ENCODE measurements around the gene CLHC1. TPM values are rescaled to one million over a fixed set of nuclear protein-coding genes. Genes with fewer than 3 reads are reported as not detected.
"Not testable (repeated sequence)": the region's sequence is repeated elsewhere in the genome, so short reads cannot be mapped to it uniquely, and the experiment has no call there.

The CLHC1 gene
- total RNA-seq, 1 donor from 2014 or later, result not detected

GRCh38 chr2:55232863-55233657 lies 967 bp upstream of the CLHC1 start:
- peak overlapping the region; percentile 84 to 90 for H3K27ac ChIP-seq
- H3K27me3 ChIP-seq, result no peaks in the 10 kb centered on the region
- TF ChIP-seq, protein P1, sequence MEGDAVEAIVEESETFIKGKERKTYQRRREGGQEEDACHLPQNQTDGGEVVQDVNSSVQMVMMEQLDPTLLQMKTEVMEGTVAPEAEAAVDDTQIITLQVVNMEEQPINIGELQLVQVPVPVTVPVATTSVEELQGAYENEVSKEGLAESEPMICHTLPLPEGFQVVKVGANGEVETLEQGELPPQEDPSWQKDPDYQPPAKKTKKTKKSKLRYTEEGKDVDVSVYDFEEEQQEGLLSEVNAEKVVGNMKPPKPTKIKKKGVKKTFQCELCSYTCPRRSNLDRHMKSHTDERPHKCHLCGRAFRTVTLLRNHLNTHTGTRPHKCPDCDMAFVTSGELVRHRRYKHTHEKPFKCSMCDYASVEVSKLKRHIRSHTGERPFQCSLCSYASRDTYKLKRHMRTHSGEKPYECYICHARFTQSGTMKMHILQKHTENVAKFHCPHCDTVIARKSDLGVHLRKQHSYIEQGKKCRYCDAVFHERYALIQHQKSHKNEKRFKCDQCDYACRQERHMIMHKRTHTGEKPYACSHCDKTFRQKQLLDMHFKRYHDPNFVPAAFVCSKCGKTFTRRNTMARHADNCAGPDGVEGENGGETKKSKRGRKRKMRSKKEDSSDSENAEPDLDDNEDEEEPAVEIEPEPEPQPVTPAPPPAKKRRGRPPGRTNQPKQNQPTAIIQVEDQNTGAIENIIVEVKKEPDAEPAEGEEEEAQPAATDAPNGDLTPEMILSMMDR (IDR thresholded peaks at IDR 0.05), result no peak
- H3K9me3 ChIP-seq, result no peaks in the 10 kb centered on the region
- peaks cover 27 to 40% of the 10 kb centered on the region in 2 donors for H3K36me3 ChIP-seq
- peak overlapping the region; percentile 69 to 86 for H3K4me3 ChIP-seq
- peaks cover 7 to 20% of the 10 kb centered on the region in 2 donors for H3K4me1 ChIP-seq
- no peak for DNase-seq (ENCODE audit: low spot score in 2 of 2)
- intact Hi-C loops (cut with DNase I), result loop anchor here (1.0 to 10.0 kb wide), 8 partner anchors 10 to 1118 kb away; partner anchors contain the start of genes ACYP2, CCDC88A, MTIF2 and PPP4R3B

DNA sequence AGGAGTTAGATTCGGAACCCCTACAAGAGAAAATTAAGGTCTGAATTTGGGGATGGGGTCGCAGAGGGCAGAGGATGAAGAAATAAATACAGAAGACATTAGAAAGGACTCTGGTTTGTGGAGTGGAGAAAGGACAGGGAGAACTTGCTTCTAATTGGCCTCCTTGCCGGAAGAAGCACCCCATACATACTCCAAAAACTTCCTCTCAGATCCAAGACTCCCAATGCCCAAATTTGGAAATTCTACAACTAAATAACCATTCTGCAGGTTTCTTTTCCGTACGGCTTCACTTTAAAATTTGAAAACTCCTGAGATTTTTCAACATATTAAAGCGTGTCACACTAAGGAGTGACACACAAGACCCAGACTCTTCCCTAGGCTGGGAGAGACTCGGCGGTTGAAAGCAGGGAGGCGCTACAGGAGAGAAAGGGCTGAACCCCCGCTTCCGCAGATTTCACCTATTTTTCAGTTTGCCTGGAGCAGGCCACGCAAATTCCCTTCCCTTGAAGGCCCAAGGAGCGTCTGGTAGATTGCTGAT lies 478 bp downstream of the CLHC1 start:
- no peaks in the 10 kb centered on the region for H3K9me3 ChIP-seq
- peak overlapping the region; percentile 84 to 90 for H3K27ac ChIP-seq
- peaks cover 20 to 30% of the 10 kb centered on the region in 2 donors for H3K36me3 ChIP-seq
- H3K4me1 ChIP-seq, result peaks cover 7 to 20% of the 10 kb centered on the region in 2 donors
- H3K27me3 ChIP-seq, result no peaks in the 10 kb centered on the region
- TF ChIP-seq, protein P1 (IDR thresholded peaks at IDR 0.05), result no peak
- intact Hi-C loops (cut with DNase I), result loop anchor here (1.0 to 10.0 kb wide), 8 partner anchors 8 to 1117 kb away; partner anchors contain the start of genes ACYP2, CCDC88A, MTIF2 and PPP4R3B
- no peak for DNase-seq (ENCODE audit: low spot score in 2 of 2)
- peak overlapping the region; percentile 69 to 86 for H3K4me3 ChIP-seq

- Histone ChIP-seq H3K9me3 (no peaks in the 10 kb centered on the region), H3K4me1 (peaks cover 7 to 20% of the 10 kb centered on the region in 2 donors), H3K36me3 (peaks cover 14 to 24% of the 10 kb centered on the region in 2 donors), H3K27ac (no peak overlapping the region), H3K27me3 (no peaks in the 10 kb centered on the region), H3K4me3 (no peak overlapping the region)
- intact Hi-C loops (cut with DNase I), result loop anchor here (5.0 to 10.0 kb wide), 2 partner anchors 52 to 1116 kb away; partner anchors contain the start of gene ACYP2
- no peak for DNase-seq (ENCODE audit: low spot score in 2 of 2)
- TF ChIP-seq, protein P1 (IDR thresholded peaks at IDR 0.05), result no peak
These were observed 1.5 kb downstream of the CLHC1 start for GRCh38 chr2:55230551-55230950.

- no peak for DNase-seq (ENCODE audit: low spot score in 2 of 2)
- intact Hi-C loops (cut with DNase I), result no loop called here
These were observed 2.9 kb downstream of the CLHC1 start for GRCh38 chr2:55229221-55229620.

DNA sequence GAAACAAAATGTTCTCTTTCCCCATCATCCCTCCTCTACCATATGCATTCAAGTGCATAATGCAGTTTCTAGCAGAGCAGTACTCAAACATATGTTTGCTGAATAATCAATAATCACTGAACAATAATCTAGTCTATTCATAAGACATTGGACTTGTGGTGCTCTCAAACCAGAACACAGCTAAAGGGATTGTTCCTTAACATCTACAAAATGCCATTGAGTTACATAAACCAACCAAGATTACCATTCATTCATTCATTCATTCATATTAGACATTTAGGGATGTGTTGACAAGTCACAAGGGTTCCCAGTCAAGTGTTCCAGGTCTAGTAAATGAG lies 3.9 kb downstream of the CLHC1 start:
- no peak for DNase-seq (ENCODE audit: low spot score in 2 of 2)
- Histone ChIP-seq H3K4me3 (no peak overlapping the region), H3K9me3 (no peaks in the 10 kb centered on the region), H3K4me1 (no peaks in the 10 kb centered on the region), H3K36me3 (peaks cover 0 to under 1% of the 10 kb centered on the region in 2 donors), H3K27me3 (no peaks in the 10 kb centered on the region), H3K27ac (no peak overlapping the region)
- TF ChIP-seq, protein P1 (IDR thresholded peaks at IDR 0.05), result no peak
- intact Hi-C loops (cut with DNase I), result no loop called here

More at GRCh38 chr2:55229221-55229620, 2.9 kb downstream of the CLHC1 start:
- Histone ChIP-seq H3K4me1 (peaks cover 5 to 10% of the 10 kb centered on the region in 2 donors), H3K27me3 (no peaks in the 10 kb centered on the region), H3K27ac (no peak overlapping the region), H3K36me3 (peaks cover 2 to 11% of the 10 kb centered on the region in 2 donors), H3K4me3 (no peak overlapping the region), H3K9me3 (no peaks in the 10 kb centered on the region)
- TF ChIP-seq, protein P1 (IDR thresholded peaks at IDR 0.05), result no peak

DNA sequence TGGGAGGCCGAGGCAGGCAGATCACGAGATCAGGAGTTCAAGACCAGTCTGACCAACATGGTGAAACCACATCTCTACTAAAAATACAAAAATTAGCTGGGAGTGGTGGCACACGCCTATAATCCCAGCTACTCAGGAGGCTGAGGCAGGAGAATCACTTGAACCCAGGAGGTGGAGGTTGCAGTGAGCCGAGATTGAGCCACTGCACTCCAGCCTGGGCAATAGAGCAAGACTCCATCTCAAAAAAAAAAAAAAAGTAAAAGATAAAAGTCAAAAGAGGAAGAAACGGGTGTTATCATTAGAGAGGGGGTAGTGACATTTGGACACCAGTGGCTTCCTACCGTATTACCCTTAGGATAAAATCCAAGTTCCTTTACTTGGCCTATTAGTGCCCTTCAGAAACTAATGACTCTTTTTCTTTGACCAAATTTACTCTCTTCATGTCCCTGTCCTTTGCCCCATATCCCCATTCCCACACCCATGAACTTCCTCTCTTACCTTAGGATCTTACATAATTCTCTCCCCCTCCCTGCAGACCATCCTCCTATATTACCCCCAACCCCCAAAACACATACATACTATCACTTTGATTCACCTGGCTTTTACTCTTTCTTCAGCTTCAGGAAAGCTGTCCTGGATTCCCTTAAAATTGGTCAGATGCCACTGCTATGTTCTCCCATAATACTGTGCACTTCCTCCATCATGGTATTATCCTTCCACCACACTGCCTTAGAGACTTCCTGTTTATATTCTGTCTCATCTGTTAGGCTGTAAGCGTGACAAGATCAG lies 4.5 kb downstream of the CLHC1 start:
- H3K36me3 ChIP-seq; H3K9me3 ChIP-seq; H3K4me3 ChIP-seq; intact Hi-C loops (cut with DNase I); DNase-seq (ENCODE audit: low spot score in 2 of 2); H3K27me3 ChIP-seq; H3K27ac ChIP-seq; H3K4me1 ChIP-seq: not testable (repeated sequence)

Measured in ascending aorta (tissue), 2 donors.